Right lung (tissue), 5 donors: ENCODE data around the gene MTG2. TPM values are rescaled to one million over a fixed set of nuclear protein-coding genes. Genes with fewer than 3 reads are reported as not detected.
"Not testable (repeated sequence)": the region's sequence is repeated elsewhere in the genome, so short reads cannot be mapped to it uniquely, and the experiment has no call there.

Experiments
- DNase-seq, 2 donors: peaks; one replicate each; pipeline ENCODE4 v3.0.0-alpha.2; 2013
- polyA plus RNA-seq, 5 donors: library from polyadenylated mRNA; unstranded; fragments of 120-200 nt; gene quantifications; one replicate each; pipeline versions ENCODE4 v1.2.1 to v1.2.3, GENCODE V29; 2013; ENCODE audit warnings: inconsistent platforms in 1 of 5, low replicate concordance in 1 of 5; ENCODE audit not compliant: insufficient read length in 5 of 5, insufficient read depth in 1 of 5

The MTG2 gene
- polyA plus RNA-seq, 5 donors, result 25.1 to 37.7 (median 32.4) TPM

DNA sequence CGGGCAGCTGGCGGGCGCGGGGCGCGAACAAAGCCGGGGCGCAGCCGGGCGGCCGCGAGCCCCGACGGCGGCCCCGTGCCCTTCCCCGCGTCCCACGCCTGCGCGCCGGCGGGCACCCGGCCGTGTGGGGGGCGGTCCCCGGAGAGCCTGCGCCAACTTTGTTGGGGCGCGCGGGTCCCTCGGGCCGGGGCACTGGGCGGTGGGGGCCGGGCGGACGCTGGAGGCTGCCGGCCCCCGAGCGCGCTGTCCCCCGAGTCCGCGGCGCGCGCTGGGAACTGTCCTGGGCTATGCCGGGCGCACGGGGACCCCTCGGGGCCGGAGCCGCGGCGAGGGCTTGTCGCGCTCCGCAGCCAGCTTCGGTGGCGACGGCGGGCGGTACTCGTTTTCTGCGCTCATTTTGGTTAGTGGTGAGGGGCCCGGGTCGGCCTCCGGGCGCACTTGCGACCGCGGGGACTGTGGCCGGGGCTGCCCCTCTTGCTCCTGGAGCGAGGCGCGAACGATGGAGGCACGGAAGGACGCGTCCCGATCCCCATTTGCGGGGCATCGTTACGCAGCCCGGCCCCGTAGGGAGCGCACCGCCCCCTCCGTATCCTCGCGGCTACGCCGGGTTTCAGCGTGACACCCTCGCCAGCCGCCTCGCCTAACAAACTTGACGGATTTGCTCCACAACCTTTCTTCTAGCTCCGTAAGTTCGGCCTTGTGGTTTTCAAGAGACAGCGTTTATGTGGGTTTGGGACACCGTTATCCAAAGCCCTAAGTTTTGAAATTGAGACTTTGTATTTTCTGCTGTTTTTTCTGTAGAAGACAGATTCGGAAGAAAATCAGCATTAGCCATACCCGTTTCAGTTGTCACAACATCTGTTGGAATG, 38.6 kb upstream of the MTG2 start:
- no peak for DNase-seq

DNA sequence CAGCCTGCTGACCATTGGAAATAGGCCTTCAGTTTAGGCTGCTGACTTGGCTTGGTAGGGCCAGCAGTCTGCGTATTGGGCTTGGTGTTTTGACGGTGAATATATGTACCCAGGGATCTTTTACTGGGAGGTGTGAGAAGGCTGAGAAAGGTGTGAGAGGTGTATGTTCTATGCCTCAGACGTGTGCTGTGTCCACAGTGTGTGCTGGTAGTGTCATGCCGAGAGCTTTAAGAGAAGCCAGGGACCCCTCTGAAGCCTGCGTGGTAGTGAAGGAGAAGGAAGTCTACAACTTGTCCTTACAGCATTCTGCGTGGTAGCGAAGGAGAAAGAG, 37.2 kb upstream of the MTG2 start:
- DNase-seq, result no peak

DNA sequence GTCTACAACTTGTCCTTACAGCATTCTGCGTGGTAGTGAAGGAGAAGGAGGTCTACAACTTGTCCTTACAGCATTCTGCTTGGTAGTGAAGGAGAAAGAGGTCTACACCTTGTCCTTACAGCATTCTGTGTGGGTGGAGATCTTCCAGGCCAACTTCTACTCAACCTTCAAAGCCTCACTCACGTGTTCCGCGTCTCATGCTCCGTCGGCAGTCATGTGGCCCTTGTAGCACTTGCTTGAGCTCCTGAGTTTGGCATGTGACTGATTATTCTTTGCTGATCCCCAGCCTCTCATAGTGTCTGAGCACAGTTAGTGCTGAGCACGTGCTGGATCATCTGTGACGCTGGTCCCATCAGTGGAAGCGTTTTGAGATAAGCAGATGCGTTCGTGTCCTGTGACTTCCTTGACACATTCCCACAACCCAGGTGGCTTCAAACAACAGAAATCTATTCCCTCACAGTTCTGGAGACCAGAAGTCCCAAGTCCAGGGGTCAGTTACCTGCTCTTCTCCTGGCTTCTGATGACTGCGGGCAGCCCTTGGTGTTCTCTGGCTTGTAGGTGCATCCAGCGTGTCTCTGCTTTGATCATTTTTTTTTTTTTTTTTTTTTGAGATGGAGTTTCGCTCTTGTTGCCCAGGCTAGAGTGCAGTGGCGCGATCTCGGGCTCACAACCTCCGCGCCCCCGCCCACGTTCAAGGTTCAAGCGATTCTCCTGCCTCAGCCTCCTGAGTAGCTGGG, 36.6 kb upstream of the MTG2 start:
- DNase-seq, result no peak

DNA sequence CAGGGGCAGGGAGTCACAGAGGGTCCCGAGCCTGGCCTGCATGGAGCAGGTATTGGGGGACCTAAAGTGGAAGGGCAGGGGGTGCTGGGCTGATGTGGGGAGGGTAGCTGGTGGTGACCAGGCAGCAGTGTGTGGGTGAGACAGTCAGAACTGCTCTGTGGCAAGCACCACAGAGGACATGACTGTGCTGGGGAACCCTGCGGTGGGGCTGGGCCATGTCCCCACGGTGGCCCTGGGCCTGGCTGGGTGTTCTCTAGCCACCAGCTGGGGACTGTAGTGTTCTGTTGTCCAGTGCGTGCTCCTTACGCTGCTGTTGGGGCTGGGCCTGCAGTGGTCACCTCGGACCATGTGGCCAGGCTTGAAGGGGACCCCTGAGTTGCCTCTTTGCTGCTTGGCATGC, 35.7 kb upstream of the MTG2 start:
- DNase-seq, result no peak

DNA sequence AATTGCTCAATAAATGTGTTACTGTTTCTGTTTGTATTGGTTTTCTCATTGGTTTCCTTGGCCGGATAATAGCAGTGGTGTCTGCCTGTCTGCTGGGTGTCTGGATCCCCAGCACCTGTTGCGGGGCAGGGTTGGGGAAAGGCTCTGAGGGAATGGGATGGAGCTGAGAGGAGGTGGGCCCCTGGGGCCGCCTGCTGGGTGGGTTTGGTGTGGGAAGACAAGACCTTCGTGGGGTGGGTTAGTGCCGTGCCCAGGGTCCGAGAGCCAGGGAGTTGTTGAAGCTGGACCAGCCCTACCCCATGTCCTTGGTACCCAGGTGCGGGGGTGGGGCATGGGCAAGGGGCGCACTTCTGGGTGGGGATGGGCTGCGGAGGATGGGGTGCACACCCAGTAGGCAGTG, 35.3 kb upstream of the MTG2 start:
- DNase-seq, result no peak

DNA sequence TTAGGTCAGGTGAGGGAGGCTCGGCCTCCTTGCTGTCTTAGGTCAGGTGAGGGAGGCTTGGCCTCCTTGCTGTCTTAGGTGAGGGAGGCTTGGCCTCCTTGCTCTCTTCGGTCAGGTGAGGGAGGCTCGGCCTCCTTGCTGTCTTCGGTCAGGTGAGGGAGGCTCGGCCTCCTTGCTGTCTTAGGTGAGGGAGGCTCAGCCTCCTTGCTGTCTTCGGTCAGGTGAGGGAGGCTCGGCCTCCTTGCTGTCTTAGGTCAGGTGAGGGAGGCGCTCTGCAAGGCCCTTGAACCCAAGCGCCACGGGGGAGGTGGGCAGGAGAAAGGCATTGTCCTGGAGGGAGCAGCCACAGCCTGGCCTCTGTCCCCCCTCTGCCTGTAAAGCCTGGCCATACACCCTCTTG, 34.4 kb upstream of the MTG2 start:
- not testable (repeated sequence) for DNase-seq

DNA sequence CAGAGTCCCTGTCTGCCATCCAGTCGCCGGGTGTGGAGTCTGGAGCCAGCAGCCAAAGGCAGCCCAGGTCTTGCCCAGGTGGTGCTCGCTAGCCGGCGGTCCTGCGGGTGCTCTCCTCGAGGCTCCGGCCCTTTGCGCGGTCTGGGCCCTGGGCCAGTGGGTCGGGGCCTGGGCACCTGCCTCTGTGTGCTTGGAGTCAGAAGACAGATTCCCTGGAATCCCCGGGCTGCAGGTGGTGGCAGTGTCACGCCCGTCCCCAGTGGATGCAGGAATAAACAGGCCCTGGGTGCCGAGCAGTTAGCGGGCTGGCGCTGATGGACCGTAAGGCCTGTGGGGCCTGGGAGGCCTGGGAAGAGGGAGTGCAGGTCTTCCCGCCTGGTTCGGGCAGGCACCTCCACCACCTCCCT, 33.9 kb upstream of the MTG2 start:
- DNase-seq, result no peak

DNA sequence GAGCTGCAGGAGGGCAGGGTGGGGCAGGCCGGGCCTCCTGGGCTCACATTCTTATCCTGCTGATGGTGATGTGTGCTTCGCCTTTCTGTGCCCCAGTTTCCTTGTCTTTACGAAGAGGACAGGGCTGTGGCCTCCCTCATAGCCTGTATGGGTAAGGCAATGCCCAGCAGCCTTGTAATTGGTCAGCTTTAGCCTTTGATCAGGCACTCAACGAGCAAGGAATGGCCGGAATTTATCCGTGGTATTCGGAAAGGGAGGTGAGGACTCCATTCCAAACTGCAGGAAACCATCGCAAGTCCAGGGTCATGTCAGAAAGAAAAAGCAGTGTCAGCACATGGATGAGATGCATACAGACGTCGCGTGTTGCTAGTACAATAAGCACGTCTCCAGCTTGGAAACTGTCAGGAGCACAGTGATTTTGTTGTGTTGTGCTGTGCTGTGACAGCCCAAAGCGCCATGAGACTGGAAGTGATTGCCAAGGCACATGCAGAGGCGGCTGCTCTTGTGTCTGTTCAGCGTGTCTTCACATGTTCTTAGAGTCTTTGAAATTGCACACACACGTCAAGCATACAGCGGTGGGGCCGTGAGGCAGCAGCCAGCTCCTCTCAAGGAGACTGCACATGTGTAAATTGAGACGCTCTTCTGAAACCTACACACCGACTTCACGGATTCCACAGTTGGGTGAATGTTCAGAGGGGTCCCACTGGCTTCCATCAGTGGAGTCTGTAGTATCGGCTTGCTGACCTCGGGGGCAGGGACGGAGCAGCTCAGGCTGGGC, 33.1 kb upstream of the MTG2 start:
- no peak for DNase-seq

DNA sequence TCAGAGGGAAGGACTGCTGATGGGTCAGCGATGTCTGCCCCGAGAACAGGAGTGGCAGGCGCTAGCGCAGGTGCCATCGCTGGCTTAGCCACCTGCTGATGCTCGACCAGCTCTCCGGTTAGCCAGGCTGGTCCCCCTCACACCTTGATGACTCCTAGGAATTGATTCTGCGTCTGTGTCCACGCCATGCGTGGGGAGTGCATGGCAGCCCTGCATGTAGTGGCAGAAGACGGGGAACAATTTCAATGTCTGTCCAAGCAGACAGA, 32.6 kb upstream of the MTG2 start:
- no peak for DNase-seq

DNA sequence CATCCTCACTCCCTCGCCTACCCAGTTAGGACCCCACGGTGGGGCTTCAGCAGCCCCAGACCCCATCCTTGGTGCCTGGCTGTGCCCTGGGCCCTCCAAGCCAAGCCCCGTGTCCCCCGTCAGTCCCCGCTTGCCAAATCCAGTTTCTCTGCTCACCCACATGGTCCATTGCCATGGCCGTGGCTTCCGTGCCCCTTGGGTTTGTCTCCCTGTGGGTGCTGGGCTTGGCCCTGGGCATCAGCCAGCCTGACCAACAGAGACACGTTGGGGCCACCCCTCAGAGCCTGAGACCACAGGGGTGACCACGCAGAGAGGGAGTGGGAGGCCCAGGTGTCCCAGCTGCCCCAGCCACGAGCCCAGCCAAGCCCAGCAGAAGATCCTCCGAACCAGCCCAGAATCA, 31.6 kb upstream of the MTG2 start:
- no peak for DNase-seq

DNA sequence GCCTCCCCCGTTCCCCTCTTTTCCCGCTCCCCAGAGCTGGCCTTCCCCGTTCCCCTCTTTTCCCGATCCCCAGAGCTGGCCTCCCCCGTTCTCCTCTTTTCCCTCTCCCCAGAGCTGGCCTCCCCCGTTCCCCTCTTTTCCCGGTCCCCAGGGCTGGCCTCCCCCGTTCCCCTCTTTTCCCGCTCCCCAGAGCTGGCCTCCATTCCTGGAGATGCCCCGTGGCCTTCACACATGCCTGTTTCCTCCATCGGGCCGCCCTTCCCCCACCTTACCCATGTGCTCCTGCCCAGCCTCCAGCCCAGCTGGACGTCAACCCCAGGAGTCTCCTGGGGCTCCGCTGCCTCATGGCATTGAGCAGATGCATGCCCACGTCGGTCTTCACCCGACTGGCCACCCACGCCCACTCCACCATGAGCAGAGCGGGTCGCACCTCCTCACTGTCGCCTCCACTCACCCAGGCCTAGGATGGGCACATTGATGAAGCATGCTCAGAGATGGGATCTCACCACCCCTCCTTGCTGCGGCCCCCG, 30.9 kb upstream of the MTG2 start:
- no peak for DNase-seq

DNA sequence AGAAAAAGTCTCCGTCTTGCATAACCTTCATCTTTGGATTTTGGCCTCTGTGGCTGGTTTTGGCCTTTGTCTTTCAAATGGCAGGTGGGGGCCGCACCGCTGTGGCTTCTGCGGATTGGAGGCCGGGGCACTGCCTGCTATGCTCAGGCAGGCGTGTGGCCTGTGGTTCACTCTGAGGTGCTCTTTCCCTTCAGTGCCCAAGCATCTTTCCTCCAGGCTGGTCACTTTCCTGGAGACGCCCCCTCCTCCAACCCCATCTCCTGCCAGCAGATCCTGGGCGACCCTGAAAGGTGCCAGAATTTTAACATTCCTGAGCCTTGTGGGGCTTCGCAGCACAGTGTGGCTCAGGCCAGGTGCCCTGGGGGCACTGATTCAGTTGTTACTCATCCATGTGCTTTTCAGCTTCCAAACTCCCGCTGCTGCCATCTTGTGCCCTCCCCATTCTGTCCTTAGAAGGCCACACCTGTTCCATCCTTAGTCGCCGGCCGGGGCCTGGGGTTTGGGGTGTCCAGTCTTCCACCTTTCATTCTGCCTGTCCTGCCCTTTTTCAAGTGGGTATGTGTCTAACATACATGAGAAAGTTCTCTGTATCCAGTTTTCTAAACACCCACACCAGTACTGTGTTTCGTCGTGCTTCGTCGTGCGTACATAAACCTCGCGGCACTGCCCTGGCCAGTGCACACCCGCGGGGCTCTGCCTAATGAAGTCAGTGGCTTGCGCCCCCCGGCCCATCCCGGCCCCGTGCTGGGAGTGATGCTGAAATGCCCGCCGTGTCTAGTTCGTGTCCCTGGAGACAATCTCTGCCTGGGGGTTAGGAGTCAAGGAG, 27.2 kb upstream of the MTG2 start:
- DNase-seq, result no peak

DNA sequence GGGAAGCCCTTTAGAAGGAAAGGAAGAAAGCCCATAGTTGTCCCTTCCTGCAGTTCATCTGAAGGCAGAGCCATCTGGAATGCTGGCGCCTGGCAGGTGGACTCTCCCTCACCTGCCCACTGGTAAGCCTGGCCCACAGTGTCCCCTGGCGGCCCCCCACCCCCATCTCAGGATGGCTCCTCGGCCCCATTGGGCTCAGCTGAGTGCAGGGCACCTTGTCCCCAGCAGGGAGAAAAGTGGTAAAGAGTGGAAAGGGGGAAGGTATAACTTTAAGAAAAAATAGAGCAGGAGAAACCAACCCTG, 26.6 kb upstream of the MTG2 start:
- no peak for DNase-seq

DNA sequence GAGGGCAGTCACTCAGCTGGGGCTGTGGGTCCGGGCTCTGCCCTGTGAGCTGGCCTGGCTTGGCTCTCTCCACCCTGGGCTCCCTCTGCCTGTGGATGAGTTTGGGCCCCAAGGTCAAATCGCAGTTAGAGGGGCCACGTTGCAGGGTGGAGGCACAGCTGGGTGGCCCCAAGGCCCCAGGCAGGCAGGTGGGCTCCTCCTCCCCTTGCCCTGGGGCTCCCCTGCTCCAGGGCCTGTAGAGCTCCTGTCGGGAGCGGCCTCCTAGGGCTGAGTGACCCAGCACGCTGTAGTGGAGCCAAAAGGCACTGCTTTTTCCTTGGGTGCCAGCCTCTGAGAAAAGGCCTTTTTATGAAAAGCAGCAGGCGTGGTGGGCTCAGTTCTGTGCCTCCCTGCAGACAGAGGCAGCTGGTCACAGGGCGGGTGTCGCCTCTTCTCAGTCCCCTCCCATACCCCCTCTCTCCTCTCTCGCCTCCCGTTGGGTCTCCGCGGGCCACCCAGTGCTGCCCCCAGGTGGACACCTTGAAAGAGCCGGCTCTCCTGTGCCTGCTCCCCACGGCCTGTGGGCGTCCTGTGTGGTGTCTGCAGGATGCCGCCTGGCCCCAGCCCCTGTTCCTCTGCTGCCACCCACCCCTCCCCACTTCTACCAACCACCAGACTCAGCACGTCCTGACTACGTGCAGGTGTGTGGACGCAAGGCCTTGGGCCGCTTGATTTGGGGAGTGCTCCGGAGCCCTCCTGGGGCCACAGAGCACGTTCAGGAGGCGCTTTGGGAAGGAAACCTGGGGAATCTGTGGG, 26.0 kb upstream of the MTG2 start:
- DNase-seq, result peak in 1 of 2 donors; percentile 37

DNA sequence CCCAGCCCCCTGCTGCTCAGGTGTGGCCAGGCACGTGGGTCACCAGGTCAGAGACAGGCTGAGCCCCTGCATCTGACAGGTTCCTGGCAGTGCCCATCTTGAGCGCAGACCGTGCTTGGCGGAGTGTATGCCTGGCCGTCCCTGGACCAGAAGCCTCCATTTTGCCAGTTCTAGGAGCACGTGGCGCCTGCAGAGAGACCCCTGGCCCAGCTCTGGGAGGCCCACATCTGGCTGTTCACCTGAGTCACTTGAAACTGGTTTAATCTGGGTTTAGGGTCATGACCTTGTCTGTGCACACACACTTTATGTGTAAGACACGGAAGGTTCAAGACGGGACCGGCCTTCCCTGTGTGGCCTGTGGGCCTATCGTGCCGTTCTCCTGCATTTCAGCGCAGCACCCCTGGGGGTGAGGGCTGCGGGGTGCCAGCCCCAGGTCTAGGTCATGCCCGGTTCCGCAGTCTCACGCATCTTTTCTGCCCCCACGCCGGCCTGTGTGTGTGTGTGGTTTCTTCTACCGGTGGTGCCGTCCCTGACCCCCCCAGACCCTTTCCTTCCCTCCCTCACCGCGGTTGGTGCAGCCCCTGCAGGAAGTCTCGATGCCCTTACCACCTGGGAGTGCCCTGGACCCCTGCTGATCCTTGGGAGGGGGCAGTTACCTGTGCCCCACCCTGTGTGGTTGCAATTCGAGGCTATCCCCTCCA, 25.3 kb upstream of the MTG2 start:
- no peak for DNase-seq

DNA sequence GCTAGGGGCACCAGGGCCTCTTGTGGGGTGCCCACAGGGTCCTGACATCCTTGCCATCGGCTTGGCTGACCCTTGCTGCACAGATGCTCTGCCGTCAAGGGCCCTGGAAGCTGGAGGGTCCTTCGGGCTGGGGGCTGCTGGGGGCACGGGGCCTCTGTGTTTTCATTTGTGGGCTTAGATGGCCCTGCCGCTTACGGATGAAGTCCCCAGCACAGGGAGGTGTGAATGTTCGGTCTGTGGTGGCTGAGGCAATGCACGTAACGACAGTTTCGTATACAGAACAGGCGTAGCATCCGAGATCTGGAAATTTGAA, 24.8 kb upstream of the MTG2 start:
- DNase-seq, result no peak

DNA sequence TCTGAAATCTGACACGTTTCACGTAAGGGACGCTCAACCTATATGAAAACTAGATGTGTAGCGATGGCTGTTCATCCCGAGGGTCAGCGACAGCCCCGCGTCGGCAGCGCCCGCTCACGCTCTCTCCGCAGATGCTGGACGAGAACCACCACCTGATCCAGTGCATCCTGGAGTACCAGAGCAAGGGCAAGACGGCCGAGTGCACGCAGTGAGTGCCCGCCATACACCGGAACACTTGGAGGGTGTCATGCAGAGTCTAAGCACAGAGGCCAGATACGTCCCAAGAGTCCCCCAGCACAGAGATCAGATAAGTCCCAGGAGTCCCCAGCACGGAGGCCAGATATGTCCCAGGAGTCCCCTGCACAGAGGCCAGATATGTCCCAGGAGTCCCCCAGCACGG, 24.3 kb upstream of the MTG2 start:
- no peak for DNase-seq

DNA sequence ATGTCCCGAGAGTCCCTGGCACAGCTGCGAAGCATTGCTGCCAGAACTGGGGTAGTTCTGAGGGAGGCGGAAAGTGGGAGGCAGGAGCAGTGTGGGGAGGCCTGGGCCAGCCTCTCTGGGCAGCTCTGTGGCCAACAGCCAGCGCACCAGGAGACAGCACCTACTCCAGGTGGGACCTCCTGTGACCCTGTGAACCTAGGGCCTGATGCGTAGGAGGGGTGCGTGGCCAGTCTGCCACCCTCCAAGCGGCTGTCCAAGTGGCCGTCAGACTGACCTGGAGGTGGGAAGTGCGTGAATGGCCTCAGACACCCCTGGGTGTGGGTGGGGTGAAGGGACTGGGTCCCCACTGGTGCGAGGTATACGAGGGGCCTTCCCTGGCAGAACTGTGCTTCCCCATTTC, 23.8 kb upstream of the MTG2 start:
- no peak for DNase-seq

DNA sequence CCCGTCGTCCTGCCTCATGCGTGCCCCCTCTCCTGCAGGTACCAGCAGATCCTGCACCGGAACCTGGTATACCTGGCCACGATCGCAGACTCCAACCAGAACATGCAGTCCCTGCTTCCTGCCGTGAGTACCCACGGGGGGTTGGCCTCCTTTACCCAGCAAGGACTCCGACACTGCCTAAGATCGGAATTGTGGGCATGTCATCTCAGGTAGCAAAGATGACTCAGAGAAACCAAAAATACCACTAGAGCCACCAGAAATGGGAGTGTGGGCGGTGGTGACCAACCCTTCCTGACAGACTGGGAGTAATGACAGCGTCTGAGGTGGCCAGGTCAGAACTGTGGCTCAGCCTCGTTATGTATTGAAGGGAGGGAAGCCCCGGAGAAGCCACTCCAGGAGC, 23.0 kb upstream of the MTG2 start:
- no peak for DNase-seq

DNA sequence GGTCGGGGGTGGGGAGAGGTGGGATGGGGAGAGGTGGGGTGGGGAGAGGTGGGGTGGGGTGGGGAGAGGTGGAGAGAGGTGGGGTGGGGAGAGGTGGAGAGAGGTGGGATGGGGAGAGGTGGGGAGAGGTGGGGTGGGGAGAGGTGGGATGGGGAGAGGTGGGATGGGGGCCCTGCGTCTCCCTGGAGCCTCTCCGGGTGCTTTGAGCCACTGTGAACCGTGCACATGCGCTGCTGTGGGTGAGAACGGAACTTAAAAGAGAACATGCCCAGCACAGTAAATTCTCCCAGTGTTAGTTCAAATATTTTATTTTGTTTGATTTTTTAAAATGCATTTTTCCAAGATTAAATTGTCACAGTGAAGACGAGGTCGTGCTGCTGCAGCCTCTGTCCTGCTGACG, 22.6 kb upstream of the MTG2 start:
- no peak for DNase-seq

DNA sequence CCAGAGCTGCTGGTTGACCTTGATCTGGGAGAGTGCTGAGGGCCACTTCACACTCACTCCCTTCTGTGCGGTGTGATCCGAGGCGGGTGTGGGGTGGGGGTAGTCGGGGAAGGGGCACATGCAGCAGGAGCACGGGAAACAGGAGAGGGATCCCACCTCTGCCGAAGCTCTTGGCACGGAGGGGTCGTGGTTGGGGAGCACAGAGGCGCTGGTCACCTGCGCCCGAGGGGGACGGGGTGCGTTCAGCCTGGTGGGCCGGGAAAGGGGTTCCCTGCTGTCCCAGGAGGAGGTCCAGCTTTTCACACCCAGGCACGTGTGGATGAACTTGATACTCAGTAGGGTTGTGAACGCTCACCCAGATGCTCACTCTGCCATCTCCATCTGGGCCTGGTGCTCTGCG, 22.0 kb upstream of the MTG2 start:
- DNase-seq, result no peak
